K562 treated with DMSO at 1 percent for 12 hours (cell line): ENCODE data around the gene B4GALT6. TPM values are rescaled to one million over a fixed set of nuclear protein-coding genes. Genes with fewer than 3 reads are reported as not detected.

Experiments
- total RNA-seq: library from RNA; unstranded; fragments of 300-600 nt; gene quantifications from 2 replicates; pipeline ENCODE4 v1.2.3, GENCODE V29; 2022; ENCODE audit not compliant: insufficient read depth

B4GALT6 gene, protein sequence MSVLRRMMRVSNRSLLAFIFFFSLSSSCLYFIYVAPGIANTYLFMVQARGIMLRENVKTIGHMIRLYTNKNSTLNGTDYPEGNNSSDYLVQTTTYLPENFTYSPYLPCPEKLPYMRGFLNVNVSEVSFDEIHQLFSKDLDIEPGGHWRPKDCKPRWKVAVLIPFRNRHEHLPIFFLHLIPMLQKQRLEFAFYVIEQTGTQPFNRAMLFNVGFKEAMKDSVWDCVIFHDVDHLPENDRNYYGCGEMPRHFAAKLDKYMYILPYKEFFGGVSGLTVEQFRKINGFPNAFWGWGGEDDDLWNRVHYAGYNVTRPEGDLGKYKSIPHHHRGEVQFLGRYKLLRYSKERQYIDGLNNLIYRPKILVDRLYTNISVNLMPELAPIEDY
- total RNA-seq, result 0.93 TPM in 1 of 2 replicates, not detected in the other

GRCh38 chr18:31684279-31685096 lies at the start of gene B4GALT6:
B4GALT6 (minus strand) TSS chr18:31684581; CDS start chr18:31684426, 155 bp downstream.

DNA sequence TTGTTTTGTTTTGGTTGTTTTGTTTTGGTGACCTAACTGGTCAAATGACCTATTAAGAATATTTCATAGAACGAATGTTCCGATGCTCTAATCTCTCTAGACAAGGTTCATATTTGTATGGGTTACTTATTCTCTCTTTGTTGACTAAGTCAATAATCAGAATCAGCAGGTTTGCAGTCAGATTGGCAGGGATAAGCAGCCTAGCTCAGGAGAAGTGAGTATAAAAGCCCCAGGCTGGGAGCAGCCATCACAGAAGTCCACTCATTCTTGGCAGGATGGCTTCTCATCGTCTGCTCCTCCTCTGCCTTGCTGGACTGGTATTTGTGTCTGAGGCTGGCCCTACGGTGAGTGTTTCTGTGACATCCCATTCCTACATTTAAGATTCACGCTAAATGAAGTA lies 92.8 kb downstream of the B4GALT6 start, which contains the start of gene TTR:
TSS of gene TTR (plus strand) at position 250 of the 400 bp plus-strand sequence. CDS start at position 276, 26 bp downstream.

Other genes starting within 250 kb of the B4GALT6 start
- 0.57 TPM in 1 of 2 replicates, not detected in the other for gene DSG3, start 236.8 kb downstream of the B4GALT6 start, total RNA-seq
- gene DSG2, start 186.4 kb downstream of the B4GALT6 start, total RNA-seq, result 7.7 and 35.5 TPM in 2 replicates
- gene TTR, start 92.7 kb downstream of the B4GALT6 start, total RNA-seq, result not detected in 2 replicates
- not detected in 2 replicates for gene SLC25A52, start 76.3 kb upstream of the B4GALT6 start, total RNA-seq